ENCODE measurements around the gene LY6G5B.

LY6G5B gene

GRCh38 chr6:31641370-31641769, 28.4 kb upstream of the LY6G5B start:
- DNase-seq, result no peak
- TF ChIP-seq CTCF (IDR thresholded peaks at IDR 0.05; ENCODE audit: low read depth, low read length), result no peak
- H3K27ac ChIP-seq, result no peak overlapping the region
- H3K36me3 ChIP-seq, result peaks cover 96% of the 10 kb centered on the region
- H3K4me3 ChIP-seq (ENCODE audit: low read depth, low read length), result no peak overlapping the region
- no peaks in the 10 kb centered on the region for H3K27me3 ChIP-seq (ENCODE audit: insufficient read depth, low read depth, severe bottlenecking)
- no peaks in the 10 kb centered on the region for H3K9me3 ChIP-seq (ENCODE audit: severe bottlenecking)

GRCh38 chr6:31642798-31643570, 26.8 kb upstream of the LY6G5B start:
- no peaks in the 10 kb centered on the region for H3K9me3 ChIP-seq (ENCODE audit: severe bottlenecking)
- peaks cover 97% of the 10 kb centered on the region for H3K36me3 ChIP-seq
- no peak for DNase-seq
- H3K27ac ChIP-seq, result no peak overlapping the region
- no peak overlapping the region for H3K4me3 ChIP-seq (ENCODE audit: low read depth, low read length)
- H3K27me3 ChIP-seq (ENCODE audit: insufficient read depth, low read depth, severe bottlenecking), result no peaks in the 10 kb centered on the region
- no peak for TF ChIP-seq CTCF (IDR thresholded peaks at IDR 0.05; ENCODE audit: low read depth, low read length)

GRCh38 chr6:31643818-31644454, 25.8 kb upstream of the LY6G5B start:
- H3K27me3 ChIP-seq (ENCODE audit: insufficient read depth, low read depth, severe bottlenecking), result no peaks in the 10 kb centered on the region
- no peak overlapping the region for H3K4me3 ChIP-seq (ENCODE audit: low read depth, low read length)
- H3K27ac ChIP-seq, result no peak overlapping the region
- H3K36me3 ChIP-seq, result peaks cover 97% of the 10 kb centered on the region
- H3K9me3 ChIP-seq (ENCODE audit: severe bottlenecking), result no peaks in the 10 kb centered on the region
- no peak for DNase-seq
- TF ChIP-seq CTCF (IDR thresholded peaks at IDR 0.05; ENCODE audit: low read depth, low read length), result no peak

GRCh38 chr6:31645325-31645724, 24.5 kb upstream of the LY6G5B start:
- Histone ChIP-seq H3K36me3 (peaks cover 97% of the 10 kb centered on the region), H3K4me3 (ENCODE audit: low read depth, low read length) (no peak overlapping the region), H3K9me3 (ENCODE audit: severe bottlenecking) (no peaks in the 10 kb centered on the region), H3K27ac (no peak overlapping the region), H3K27me3 (ENCODE audit: insufficient read depth, low read depth, severe bottlenecking) (no peaks in the 10 kb centered on the region)
- TF ChIP-seq CTCF (IDR thresholded peaks at IDR 0.05; ENCODE audit: low read depth, low read length), result no peak
- no peak for DNase-seq

- Histone ChIP-seq H3K27ac (peak overlapping the region; percentile 97), H3K4me3 (ENCODE audit: low read depth, low read length) (peak overlapping the region; percentile 69), H3K9me3 (ENCODE audit: severe bottlenecking) (no peaks in the 10 kb centered on the region), H3K27me3 (ENCODE audit: insufficient read depth, low read depth, severe bottlenecking) (no peaks in the 10 kb centered on the region), H3K36me3 (peaks cover 56% of the 10 kb centered on the region)
- no peak for TF ChIP-seq CTCF (IDR thresholded peaks at IDR 0.05; ENCODE audit: low read depth, low read length)
- peak; percentile 96 for DNase-seq
Observed at GRCh38 chr6:31651602-31652191, 18.1 kb upstream of the LY6G5B start.
